ENCODE measurements around the gene MAPT.

MAPT gene

GRCh38 chr17:45873728-45874127 is 20.6 kb upstream of the MAPT start:
- TF ChIP-seq, protein P1, sequence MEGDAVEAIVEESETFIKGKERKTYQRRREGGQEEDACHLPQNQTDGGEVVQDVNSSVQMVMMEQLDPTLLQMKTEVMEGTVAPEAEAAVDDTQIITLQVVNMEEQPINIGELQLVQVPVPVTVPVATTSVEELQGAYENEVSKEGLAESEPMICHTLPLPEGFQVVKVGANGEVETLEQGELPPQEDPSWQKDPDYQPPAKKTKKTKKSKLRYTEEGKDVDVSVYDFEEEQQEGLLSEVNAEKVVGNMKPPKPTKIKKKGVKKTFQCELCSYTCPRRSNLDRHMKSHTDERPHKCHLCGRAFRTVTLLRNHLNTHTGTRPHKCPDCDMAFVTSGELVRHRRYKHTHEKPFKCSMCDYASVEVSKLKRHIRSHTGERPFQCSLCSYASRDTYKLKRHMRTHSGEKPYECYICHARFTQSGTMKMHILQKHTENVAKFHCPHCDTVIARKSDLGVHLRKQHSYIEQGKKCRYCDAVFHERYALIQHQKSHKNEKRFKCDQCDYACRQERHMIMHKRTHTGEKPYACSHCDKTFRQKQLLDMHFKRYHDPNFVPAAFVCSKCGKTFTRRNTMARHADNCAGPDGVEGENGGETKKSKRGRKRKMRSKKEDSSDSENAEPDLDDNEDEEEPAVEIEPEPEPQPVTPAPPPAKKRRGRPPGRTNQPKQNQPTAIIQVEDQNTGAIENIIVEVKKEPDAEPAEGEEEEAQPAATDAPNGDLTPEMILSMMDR (IDR thresholded peaks at IDR 0.05; ENCODE audit: low read depth, low read length), result no peak
- no peak for DNase-seq (ENCODE audit: extremely low read depth, low read depth)

- TF ChIP-seq, protein P1 (IDR thresholded peaks at IDR 0.05; ENCODE audit: low read depth, low read length), result no peak
- DNase-seq (ENCODE audit: extremely low read depth, low read depth), result no peak
Observed at GRCh38 chr17:45874151-45874550, 20.2 kb upstream of the MAPT start.

GRCh38 chr17:45876539-45876938 is 17.8 kb upstream of the MAPT start:
- TF ChIP-seq, protein P1 (IDR thresholded peaks at IDR 0.05; ENCODE audit: low read depth, low read length), result no peak
- DNase-seq (ENCODE audit: extremely low read depth, low read depth), result no peak

- TF ChIP-seq, protein P1 (IDR thresholded peaks at IDR 0.05; ENCODE audit: low read depth, low read length), result no peak
- no peak for DNase-seq (ENCODE audit: extremely low read depth, low read depth)
Observed at GRCh38 chr17:45877467-45877866, 16.9 kb upstream of the MAPT start.

- TF ChIP-seq, protein P1 (IDR thresholded peaks at IDR 0.05; ENCODE audit: low read depth, low read length), result no peak
Observed at GRCh38 chr17:45883063-45883462, 11.3 kb upstream of the MAPT start.

DNA sequence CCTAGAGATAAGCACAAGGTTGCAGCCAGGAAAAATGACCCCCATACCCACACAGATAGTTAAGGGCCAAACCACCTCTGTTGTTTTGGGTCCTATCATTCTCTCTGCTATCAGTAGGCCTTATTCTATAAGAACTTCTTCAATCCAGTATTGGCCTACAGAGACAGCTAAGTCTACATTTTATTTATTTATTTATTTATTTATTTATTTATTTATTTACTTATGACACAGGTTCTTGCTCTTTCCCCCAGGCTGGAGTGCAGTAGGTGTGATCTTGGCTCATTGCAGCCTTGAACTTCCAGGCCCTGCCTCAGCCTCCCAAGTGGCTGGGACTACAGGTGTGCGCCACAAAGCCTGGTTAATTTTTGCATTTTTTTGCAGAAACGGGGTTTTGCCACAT is 7.5 kb upstream of the MAPT start:
- DNase-seq (ENCODE audit: extremely low read depth, low read depth), result no peak
- TF ChIP-seq, protein P1 (IDR thresholded peaks at IDR 0.05; ENCODE audit: low read depth, low read length), result no peak

More at GRCh38 chr17:45883063-45883462, 11.3 kb upstream of the MAPT start:
- no peak for DNase-seq (ENCODE audit: extremely low read depth, low read depth)

DNA sequence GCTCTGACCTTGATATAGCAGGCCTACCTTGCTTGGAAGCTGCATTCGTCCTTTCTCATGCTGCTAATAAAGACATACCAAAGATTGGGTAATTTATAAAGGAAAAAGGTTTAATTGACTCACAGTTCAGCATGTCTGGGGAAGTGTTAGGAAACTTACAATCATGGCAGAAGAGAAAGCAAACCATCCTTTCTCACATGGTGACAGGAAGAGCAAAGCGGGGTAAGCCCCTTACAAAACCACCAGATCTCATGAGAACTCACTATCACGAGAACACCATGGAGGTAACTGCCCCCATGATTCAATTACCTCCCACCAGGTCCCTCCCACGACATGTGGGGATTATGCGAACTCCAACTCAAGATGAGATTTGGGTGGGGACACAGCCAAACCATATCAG is 6.0 kb upstream of the MAPT start:
- no peak for DNase-seq (ENCODE audit: extremely low read depth, low read depth)
- TF ChIP-seq, protein P1 (IDR thresholded peaks at IDR 0.05; ENCODE audit: low read depth, low read length), result no peak
